OCI-LY7 (cell line): ENCODE measurements around the gene NME3. TPM values are rescaled to one million over a fixed set of nuclear protein-coding genes. Genes with fewer than 3 reads are reported as not detected.

ENCODE experiments used
- BruUV-seq: library from RNA; stranded (reverse); fragments of 400-500 nt; replicated peaks from 2 replicates; lab custom pipeline; 2021; lab: Mats Ljungman, UMichigan
- CTCF ChIA-PET: fragments of 300-600 bp; sonication (Branson Sonifier 250); formaldehyde crosslinking; loops from one replicate; lab custom pipeline; 2022; ENCODE audit warnings: antibody characterized with exemption; ENCODE audit not compliant: unreplicated experiment; lab: Charles Lee
- POLR2A ChIA-PET: fragments of 300-600 bp; sonication (Branson Sonifier 250); formaldehyde crosslinking; loops from one replicate; lab custom pipeline; 2022; ENCODE audit warnings: antibody characterized with exemption; lab: Charles Lee
- DNase-seq: peaks from one replicate; pipeline ENCODE4 v3.0.0-alpha.2; 2015; ENCODE audit warnings: low spot score
- H2AFZ ChIP-seq: fragments of 200-600 bp; sonication (generic), shearing (Covaris generic); 2 replicates; pipeline ENCODE4 v1.6.1; 2014; ENCODE audit warnings: mild to moderate bottlenecking, antibody characterized with exemption, low read length, moderate library complexity
- H3K27ac ChIP-seq: fragments of 200-600 bp; sonication (generic); 2 replicates; pipeline ENCODE4 v1.5.1; 2014; ENCODE audit warnings: mixed run types, low read depth, mild to moderate bottlenecking, moderate library complexity, low read length, inconsistent platforms; ENCODE audit not compliant: poor library complexity, severe bottlenecking
- H3K36me3 ChIP-seq: fragments of 200-600 bp; sonication (generic); 2 replicates; pipeline ENCODE4 v1.6.1; 2014; ENCODE audit warnings: mild to moderate bottlenecking, antibody characterized with exemption, low read length, moderate library complexity, mixed read lengths; ENCODE audit not compliant: insufficient read depth
- H3K4me1 ChIP-seq: fragments of 200-600 bp; sonication (generic); 2 replicates; pipeline ENCODE4 v1.5.1; 2014; ENCODE audit warnings: mild to moderate bottlenecking, low read length; ENCODE audit not compliant: insufficient read depth, poor library complexity, severe bottlenecking
- H3K4me2 ChIP-seq: fragments of 200-600 bp; sonication (generic); 2 replicates; pipeline ENCODE4 v1.6.1; 2014; ENCODE audit warnings: mild to moderate bottlenecking, low read length
- H3K4me3 ChIP-seq: fragments of 200-600 bp; sonication (generic); 2 replicates; pipeline ENCODE4 v1.5.1; 2014; ENCODE audit warnings: mild to moderate bottlenecking, low read depth, low read length; ENCODE audit not compliant: poor library complexity, severe bottlenecking
- H3K79me2 ChIP-seq: fragments of 200-600 bp; sonication (generic); 2 replicates; pipeline ENCODE4 v1.6.1; 2016; ENCODE audit warnings: low read depth, mild to moderate bottlenecking, low read length, moderate library complexity, mixed read lengths; ENCODE audit not compliant: insufficient read depth
- H3K9me2 ChIP-seq: fragments of 200-600 bp; sonication (generic); 2 replicates; pipeline ENCODE4 v1.6.1; 2016; ENCODE audit warnings: mild to moderate bottlenecking, low read length, mixed read lengths; ENCODE audit not compliant: insufficient read depth
- H3K9me3 ChIP-seq: fragments of 200-600 bp; sonication (generic); 2 replicates; pipeline ENCODE4 v1.6.1; 2014; ENCODE audit warnings: mild to moderate bottlenecking, mixed run types, low read length, mixed read lengths
- H4K20me1 ChIP-seq: fragments of 200-600 bp; sonication (generic); 2 replicates; pipeline ENCODE4 v1.6.1; 2014; ENCODE audit warnings: mild to moderate bottlenecking, antibody characterized with exemption, low read length, moderate library complexity, mixed read lengths; ENCODE audit not compliant: insufficient read depth
- EZH2phosphoT487 ChIP-seq: fragments of 200-600 bp; sonication (generic); IDR thresholded peaks from 2 replicates; pipeline ENCODE4 v1.6.1; 2018; ENCODE audit warnings: low read depth, borderline replicate concordance, mild to moderate bottlenecking, mixed run types, antibody characterized with exemption, low read length, moderate library complexity, mixed read lengths
- intact Hi-C: fragments of 100-400 bp; cut with micrococcal nuclease; formaldehyde crosslinking; loops from one replicate; pipeline ENCODE4 v1.10.0; 2022; ENCODE audit not compliant: unreplicated experiment
- total RNA-seq, 2 experiments: library from RNA; depleted of rRNA in 1 of 2; stranded (reverse); fragments of >200 nt in 1 of 2; shearing (Covaris generic) in 1 of 2; gene quantifications; 2 replicates each; pipeline ENCODE4 v1.2.3, GENCODE V29; 2014 to 2022
- TF ChIP-seq, protein P1 (sequence below): fragments of 200-600 bp; sonication (generic); conservative IDR thresholded peaks from 2 replicates; pipeline ENCODE4 v1.5.1; 2014; ENCODE audit warnings: mild to moderate bottlenecking, antibody characterized with exemption, low read length, moderate library complexity, mixed read lengths

The NME3 gene
- total RNA-seq, 2 experiments from 2014 or later = 34.8 to 54.5 TPM

DNA sequence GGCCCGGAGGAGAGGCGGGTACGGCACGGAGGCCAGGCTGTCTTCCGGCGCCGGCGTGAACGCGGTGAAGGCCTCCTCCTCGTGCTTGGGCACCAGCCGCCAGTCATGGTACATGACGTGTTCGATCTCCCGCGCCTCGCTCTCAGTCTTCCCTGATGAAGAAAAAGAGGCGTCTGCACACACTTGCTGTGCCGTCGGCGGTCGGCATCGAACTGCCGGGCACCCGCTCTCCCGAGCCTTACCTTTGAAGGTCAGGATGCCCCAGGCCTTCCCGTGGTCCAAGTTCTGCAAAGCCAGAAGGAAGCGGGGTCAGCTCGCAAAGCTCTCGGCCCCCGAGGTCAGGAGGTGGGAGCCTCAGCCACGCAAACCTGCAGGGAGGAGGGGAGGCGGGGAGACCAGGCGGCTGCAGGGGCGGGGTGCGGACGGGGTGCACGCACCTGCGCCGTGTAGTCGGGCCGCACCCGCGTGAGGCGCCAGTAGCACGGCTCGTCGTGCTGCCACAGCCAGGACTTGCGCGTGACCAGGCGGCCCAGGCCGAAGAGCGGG, 1.1 kb upstream of the NME3 start, which contains the start of gene EME2:
TSS of gene EME2 (plus strand) at position 449 of the 546 bp plus-strand sequence. CDS start 418 bp downstream, outside the sequence.
- Histone ChIP-seq H2AFZ (peak within 1 kb of the TSS; percentile 40; the same call in 1 of the 2 replicates), H3K9me3 (no peaks in the 10 kb centered on the region), H3K9me2 (no peaks in the 10 kb centered on the region), H3K4me3 (peak within 1 kb of the TSS; percentile 98), H3K27ac (peak within 1 kb of the TSS; percentile 89), H3K36me3 (peaks cover 67% of the 10 kb centered on the region), H3K4me1 (peaks cover 23% of the 10 kb centered on the region), H4K20me1 (no peaks in the 10 kb centered on the region), H3K4me2 (peak within 1 kb of the TSS; percentile 100), H3K79me2 (peaks cover 26% of the 10 kb centered on the region; the same call in 1 of the 2 replicates)
- TF ChIP-seq EZH2phosphoT487 = no peak
- TF ChIP-seq, protein P1, sequence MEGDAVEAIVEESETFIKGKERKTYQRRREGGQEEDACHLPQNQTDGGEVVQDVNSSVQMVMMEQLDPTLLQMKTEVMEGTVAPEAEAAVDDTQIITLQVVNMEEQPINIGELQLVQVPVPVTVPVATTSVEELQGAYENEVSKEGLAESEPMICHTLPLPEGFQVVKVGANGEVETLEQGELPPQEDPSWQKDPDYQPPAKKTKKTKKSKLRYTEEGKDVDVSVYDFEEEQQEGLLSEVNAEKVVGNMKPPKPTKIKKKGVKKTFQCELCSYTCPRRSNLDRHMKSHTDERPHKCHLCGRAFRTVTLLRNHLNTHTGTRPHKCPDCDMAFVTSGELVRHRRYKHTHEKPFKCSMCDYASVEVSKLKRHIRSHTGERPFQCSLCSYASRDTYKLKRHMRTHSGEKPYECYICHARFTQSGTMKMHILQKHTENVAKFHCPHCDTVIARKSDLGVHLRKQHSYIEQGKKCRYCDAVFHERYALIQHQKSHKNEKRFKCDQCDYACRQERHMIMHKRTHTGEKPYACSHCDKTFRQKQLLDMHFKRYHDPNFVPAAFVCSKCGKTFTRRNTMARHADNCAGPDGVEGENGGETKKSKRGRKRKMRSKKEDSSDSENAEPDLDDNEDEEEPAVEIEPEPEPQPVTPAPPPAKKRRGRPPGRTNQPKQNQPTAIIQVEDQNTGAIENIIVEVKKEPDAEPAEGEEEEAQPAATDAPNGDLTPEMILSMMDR = no peak
- no peak for DNase-seq
- TSS peak; percentile 29 for BruUV-seq
- CTCF ChIA-PET = no interaction called here
- POLR2A ChIA-PET = interaction anchor here (0.6 to 1.9 kb wide), 2 partner anchors 10 to 56 kb away, joined by 3 to 9 read pairs; partner anchors contain the start of genes NUBP2 and SPSB3
- intact Hi-C loops = loop anchor here (2.0 to 5.0 kb wide), 2 partner anchors 66 to 160 kb away; partner anchors contain the start of genes CRAMP1, IFT140 and MAPK8IP3

DNA sequence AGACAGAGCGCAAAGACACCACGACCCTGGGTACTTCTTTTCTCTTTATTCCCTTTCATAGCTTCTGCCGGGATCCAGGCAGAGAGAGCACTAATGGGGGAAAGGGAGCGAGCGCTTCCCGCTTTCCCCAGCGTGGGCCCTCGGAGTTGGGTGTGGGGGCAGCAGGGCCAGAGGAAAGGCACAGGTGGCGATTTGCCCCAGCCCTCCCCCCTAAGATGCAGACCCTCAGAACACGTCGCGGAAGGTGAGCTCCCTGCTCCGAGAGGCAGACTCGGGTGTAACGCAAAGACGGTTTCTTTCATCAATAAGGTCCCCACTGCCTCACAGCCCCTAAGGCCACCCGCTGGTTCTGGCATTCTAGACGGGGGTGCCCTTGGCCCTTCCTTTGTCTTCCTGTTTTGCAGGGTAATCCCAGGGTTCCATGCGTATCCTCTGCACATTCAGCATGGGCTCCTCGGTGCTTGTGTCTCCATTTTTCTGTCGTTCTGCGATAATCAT, 570 bp upstream of the NME3 start:
- POLR2A ChIA-PET = interaction anchor here (0.6 to 1.9 kb wide), 2 partner anchors 11 to 56 kb away, joined by 3 to 9 read pairs; partner anchors contain the start of genes NUBP2 and SPSB3
- CTCF ChIA-PET = no interaction called here
- Histone ChIP-seq H3K9me2 (no peaks in the 10 kb centered on the region), H3K9me3 (no peaks in the 10 kb centered on the region), H3K4me2 (peak overlapping the region; percentile 100), H3K79me2 (peaks cover 26% of the 10 kb centered on the region; the same call in 1 of the 2 replicates), H3K36me3 (peaks cover 67% of the 10 kb centered on the region), H4K20me1 (no peaks in the 10 kb centered on the region), H3K4me3 (peak overlapping the region; percentile 98), H2AFZ (peak overlapping the region; percentile 40; the same call in 1 of the 2 replicates), H3K27ac (peak overlapping the region; percentile 89), H3K4me1 (peaks cover 23% of the 10 kb centered on the region)
- peak; percentile 55 for DNase-seq
- intact Hi-C loops = loop anchor here (2.0 to 5.0 kb wide), 2 partner anchors 65 to 160 kb away; partner anchors contain the start of genes CRAMP1, IFT140 and MAPK8IP3
- BruUV-seq = TSS peak; percentile 99
- TF ChIP-seq, protein P1 = no peak
- TF ChIP-seq EZH2phosphoT487 = no peak
